Hepatocyte (in vitro differentiated cells): Measurements from ENCODE around the gene HSD17B8. TPM values are rescaled to one million over a fixed set of nuclear protein-coding genes. Genes with fewer than 3 reads are reported as not detected.

ENCODE experiments used
- DNase-seq: peaks from one replicate; pipeline ENCODE4 v3.0.0-alpha.2; 2016; ENCODE audit warnings: low spot score
- H2AFZ ChIP-seq: fragments of 200-600 bp; sonication (generic); 2 replicates; pipeline ENCODE4 v1.6.0; 2016; ENCODE audit warnings: antibody characterized with exemption, mild to moderate bottlenecking
- H3K27ac ChIP-seq: fragments of 200-600 bp; sonication (generic); 2 replicates; pipeline ENCODE4 v1.5.1; 2016; ENCODE audit warnings: mild to moderate bottlenecking
- H3K27me3 ChIP-seq: fragments of 200-600 bp; sonication (generic); 2 replicates; pipeline ENCODE4 v1.6.1; 2016
- H3K36me3 ChIP-seq: fragments of 200-600 bp; sonication (generic); replicated peaks from 2 replicates; pipeline ENCODE4 v1.5.1; 2016; ENCODE audit warnings: low read depth; ENCODE audit not compliant: insufficient read depth
- H3K4me1 ChIP-seq: fragments of 200-600 bp; sonication (generic); 2 replicates; pipeline ENCODE4 v1.5.1; 2016; ENCODE audit warnings: mild to moderate bottlenecking, moderate library complexity; ENCODE audit not compliant: insufficient read depth
- H3K4me2 ChIP-seq: fragments of 200-600 bp; sonication (generic); 2 replicates; pipeline ENCODE4 v1.6.0; 2016
- H3K4me3 ChIP-seq: fragments of 200-600 bp; sonication (generic); 2 replicates; pipeline ENCODE4 v1.5.1; 2016; ENCODE audit warnings: mild to moderate bottlenecking
- H3K79me2 ChIP-seq: fragments of 200-600 bp; sonication (generic); 2 replicates; pipeline ENCODE4 v1.6.0; 2017; ENCODE audit warnings: mild to moderate bottlenecking
- H3K9me2 ChIP-seq: fragments of 200-600 bp; sonication (generic); replicated peaks from 2 replicates; pipeline ENCODE4 v1.6.0; 2017; ENCODE audit warnings: mild to moderate bottlenecking; ENCODE audit not compliant: insufficient read depth
- H3K9me3 ChIP-seq: fragments of 200-600 bp; sonication (generic); 2 replicates; pipeline ENCODE4 v1.5.1; 2016; ENCODE audit warnings: low read depth, mild to moderate bottlenecking
- H4K20me1 ChIP-seq: fragments of 200-600 bp; sonication (generic); 2 replicates; pipeline ENCODE4 v1.6.0; 2016; ENCODE audit warnings: mild to moderate bottlenecking; ENCODE audit not compliant: insufficient read depth, poor library complexity, severe bottlenecking
- EZH2 ChIP-seq: fragments of 200-600 bp; sonication (generic); IDR thresholded peaks from 2 replicates; pipeline ENCODE4 v1.6.1; 2016; ENCODE audit warnings: antibody characterized with exemption, mild to moderate bottlenecking, borderline replicate concordance
- EZH2phosphoT487 ChIP-seq: fragments of 200-600 bp; sonication (generic); IDR thresholded peaks from one replicate; pipeline ENCODE4 v1.6.1; 2018; ENCODE audit warnings: antibody characterized with exemption, mild to moderate bottlenecking, low read depth, moderate library complexity; ENCODE audit not compliant: unreplicated experiment, severe bottlenecking
- WGBS: methylation state at CpG from one replicate; pipeline ENCODE4 v1.1.6; 2016; ENCODE audit warnings: low lambda C conversion rate; ENCODE audit errors: missing lambda C conversion rate; 5-methylcytosine and 5-hydroxymethylcytosine counted together
- polyA plus RNA-seq: library from polyadenylated mRNA; unstranded; fragments of >200 nt; fragmentation: Nextera tagmentation; extraction: Ambion mirVana; gene quantifications from 2 replicates; pipeline ENCODE4 v1.2.1, GENCODE V29; 2016
- total RNA-seq: library from RNA; depleted of rRNA; stranded (reverse); fragments of >200 nt; gene quantifications from 2 replicates; pipeline ENCODE4 v1.2.3, GENCODE V29; 2014
- TF ChIP-seq, protein P1 (sequence below): fragments of 200-600 bp; sonication (generic); IDR thresholded peaks from 2 replicates; pipeline ENCODE4 v1.5.1; 2016; ENCODE audit warnings: antibody characterized with exemption, mild to moderate bottlenecking; ENCODE audit not compliant: poor library complexity

The HSD17B8 gene
- total and polyA plus RNA-seq, 2 experiments from 2014 or later = 6.0 to 12.9 TPM

DNA sequence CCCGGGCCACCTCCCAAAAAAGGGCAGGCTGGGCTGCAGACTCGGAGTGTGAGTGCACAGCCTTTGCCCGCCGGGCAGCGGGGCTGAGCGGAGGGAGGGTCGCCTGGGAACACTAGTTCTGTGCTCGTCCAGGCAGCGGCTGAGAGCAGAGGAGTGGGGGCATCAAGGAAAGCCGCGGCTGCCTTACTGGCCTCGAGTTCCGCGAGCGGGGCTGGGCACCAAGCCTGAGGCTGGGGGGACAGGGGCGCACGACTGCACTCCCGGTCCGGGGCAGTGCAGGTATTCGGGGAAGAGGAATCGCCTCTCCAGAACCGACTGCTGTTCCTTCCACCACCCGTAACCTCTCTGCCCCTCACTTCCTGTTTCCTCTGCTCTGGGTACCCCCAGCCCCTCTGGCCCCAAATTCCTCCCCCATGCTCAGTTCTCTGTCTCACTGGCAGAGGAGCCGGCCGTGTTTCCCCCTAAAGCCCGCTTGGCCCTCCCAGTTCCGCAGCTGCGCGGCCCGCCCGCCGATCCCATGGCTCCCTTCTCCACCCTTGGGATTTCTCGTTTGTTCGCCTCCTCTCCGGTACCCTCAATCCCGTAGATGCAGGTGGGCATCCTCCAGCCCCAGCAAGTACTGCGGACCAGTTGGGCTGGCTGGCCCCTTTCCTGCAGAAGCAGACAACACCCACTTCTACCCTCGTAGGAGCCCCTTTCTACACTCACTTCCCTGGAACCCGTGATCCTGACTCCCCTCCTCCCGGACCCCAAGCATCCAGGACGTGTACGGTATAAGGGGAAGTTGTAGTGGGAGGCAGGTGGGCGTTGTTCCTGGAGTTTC is 8.9 kb downstream of the HSD17B8 start:
- TF ChIP-seq, protein P1, sequence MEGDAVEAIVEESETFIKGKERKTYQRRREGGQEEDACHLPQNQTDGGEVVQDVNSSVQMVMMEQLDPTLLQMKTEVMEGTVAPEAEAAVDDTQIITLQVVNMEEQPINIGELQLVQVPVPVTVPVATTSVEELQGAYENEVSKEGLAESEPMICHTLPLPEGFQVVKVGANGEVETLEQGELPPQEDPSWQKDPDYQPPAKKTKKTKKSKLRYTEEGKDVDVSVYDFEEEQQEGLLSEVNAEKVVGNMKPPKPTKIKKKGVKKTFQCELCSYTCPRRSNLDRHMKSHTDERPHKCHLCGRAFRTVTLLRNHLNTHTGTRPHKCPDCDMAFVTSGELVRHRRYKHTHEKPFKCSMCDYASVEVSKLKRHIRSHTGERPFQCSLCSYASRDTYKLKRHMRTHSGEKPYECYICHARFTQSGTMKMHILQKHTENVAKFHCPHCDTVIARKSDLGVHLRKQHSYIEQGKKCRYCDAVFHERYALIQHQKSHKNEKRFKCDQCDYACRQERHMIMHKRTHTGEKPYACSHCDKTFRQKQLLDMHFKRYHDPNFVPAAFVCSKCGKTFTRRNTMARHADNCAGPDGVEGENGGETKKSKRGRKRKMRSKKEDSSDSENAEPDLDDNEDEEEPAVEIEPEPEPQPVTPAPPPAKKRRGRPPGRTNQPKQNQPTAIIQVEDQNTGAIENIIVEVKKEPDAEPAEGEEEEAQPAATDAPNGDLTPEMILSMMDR = no peak
- no peak for TF ChIP-seq EZH2
- TF ChIP-seq EZH2phosphoT487 = no peak
- H3K9me2 ChIP-seq = no peaks in the 10 kb centered on the region
- WGBS = 2% methylated on average over 28 of the region's 43 CpGs
- H3K27ac ChIP-seq = peak overlapping the region; percentile 8
- no peak for DNase-seq
- peak overlapping the region; percentile 40 for H2AFZ ChIP-seq
- H3K9me3 ChIP-seq = no peaks in the 10 kb centered on the region
- H3K4me3 ChIP-seq = peak overlapping the region; percentile 47
- H3K4me2 ChIP-seq = peak overlapping the region; percentile 95
- peaks cover 5% of the 10 kb centered on the region for H3K27me3 ChIP-seq
- no peaks in the 10 kb centered on the region for H4K20me1 ChIP-seq
- peaks cover 18% of the 10 kb centered on the region for H3K4me1 ChIP-seq
- peaks cover 4% of the 10 kb centered on the region for H3K79me2 ChIP-seq
- no peaks in the 10 kb centered on the region for H3K36me3 ChIP-seq

DNA sequence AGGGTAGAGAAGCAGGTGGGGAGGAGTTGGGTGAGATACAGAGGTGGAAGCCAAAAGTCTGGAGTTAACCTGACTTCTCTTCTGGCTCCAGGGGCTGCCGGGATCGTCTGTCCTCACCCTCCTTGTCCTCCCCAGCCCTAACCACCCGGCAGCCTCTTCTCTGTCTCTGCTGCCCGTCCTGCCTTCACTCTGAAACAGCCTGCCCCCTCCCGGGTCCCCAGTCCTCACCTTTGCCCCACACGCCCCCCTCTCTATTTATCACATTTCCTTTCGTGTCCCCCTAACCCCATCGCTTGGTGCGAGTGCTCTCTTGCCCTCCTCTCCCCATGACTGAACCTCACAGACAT is 9.5 kb downstream of the HSD17B8 start:
- Histone ChIP-seq H3K9me3 (no peaks in the 10 kb centered on the region), H4K20me1 (no peaks in the 10 kb centered on the region), H3K4me1 (peaks cover 16% of the 10 kb centered on the region), H3K27ac (no peak overlapping the region), H3K27me3 (peaks cover 5% of the 10 kb centered on the region), H3K4me3 (peak overlapping the region; percentile 47), H3K36me3 (no peaks in the 10 kb centered on the region), H3K79me2 (peaks cover 3% of the 10 kb centered on the region), H2AFZ (peak overlapping the region; percentile 40), H3K9me2 (no peaks in the 10 kb centered on the region), H3K4me2 (peak overlapping the region; percentile 95)
- DNase-seq = no peak
- TF ChIP-seq EZH2phosphoT487 (no peak), EZH2 (no peak)
- TF ChIP-seq, protein P1 = no peak
- 45% methylated on average over 6 of the region's 9 CpGs for WGBS

DNA sequence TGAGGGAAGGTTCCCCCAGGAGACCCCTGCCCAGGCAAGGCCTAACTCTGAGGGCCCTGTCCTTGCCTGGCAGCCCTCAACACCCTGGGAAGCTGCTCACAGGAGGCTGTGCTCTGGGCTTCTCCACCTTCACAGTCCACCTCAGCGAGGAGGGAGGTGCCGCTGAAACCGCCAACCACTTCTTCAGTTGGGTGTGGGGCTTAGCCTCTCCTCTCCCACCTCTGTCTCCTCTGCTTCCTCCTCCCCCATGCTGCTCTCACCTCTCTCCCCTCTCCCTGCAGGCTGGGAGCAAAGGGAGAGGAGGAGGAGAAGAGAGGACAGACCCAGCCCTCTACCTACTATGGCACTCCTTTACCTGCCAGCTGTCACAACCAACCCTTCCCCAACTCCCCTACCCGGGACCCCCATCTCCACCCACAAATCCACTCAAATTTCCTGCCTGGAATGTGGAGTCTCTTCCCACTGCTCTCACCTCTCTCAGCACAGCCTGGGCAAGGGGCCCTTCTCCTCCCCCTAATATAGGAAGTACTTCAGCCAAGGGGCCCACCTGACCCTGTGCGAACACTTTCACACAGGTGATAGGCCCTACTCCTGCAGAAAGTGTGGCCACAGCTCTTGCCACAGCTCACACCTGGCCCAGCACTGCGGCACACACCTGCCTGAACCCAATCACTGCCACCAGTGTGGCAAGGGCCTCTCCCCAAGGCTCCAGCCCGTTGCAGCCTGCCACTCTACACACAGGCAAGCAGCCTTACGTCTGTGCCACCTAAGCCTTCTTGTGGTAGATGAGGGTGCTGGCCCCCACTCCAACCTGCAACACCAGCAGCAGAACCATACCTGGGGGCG is 11.0 kb downstream of the HSD17B8 start:
- Histone ChIP-seq H3K27me3 (peaks cover 5% of the 10 kb centered on the region), H3K9me2 (no peaks in the 10 kb centered on the region), H3K9me3 (no peaks in the 10 kb centered on the region), H3K36me3 (no peaks in the 10 kb centered on the region), H3K4me2 (no peak overlapping the region), H3K79me2 (no peaks in the 10 kb centered on the region), H3K27ac (no peak overlapping the region), H3K4me1 (peaks cover 16% of the 10 kb centered on the region), H4K20me1 (no peaks in the 10 kb centered on the region), H2AFZ (no peak overlapping the region), H3K4me3 (no peak overlapping the region)
- no peak for DNase-seq
- WGBS = 79% methylated on average over 9 of the region's 9 CpGs
- no peak for TF ChIP-seq EZH2
- no peak for TF ChIP-seq EZH2phosphoT487
- TF ChIP-seq, protein P1 = no peak
